ENCODE results near the gene VPS13A.

DNA sequence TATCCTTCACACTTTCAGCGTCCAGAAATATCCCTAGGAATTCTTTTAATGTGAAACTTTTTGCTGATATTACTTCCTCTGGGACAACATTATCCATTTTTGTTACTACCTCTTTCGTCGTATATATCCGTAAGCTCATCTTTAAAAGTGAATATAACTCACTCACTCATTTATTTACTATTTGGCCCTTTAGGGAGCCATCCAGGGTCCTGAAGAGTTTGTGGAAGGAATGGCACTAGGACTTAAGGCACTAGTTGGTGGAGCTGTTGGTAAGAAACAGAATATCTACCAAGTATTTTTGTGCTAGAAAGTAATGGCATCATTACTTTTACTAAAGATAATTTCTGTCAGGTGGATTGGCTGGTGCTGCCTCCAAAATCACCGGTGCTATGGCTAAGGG is 192.7 kb downstream of the VPS13A start:
- TF ChIP-seq, protein P1, sequence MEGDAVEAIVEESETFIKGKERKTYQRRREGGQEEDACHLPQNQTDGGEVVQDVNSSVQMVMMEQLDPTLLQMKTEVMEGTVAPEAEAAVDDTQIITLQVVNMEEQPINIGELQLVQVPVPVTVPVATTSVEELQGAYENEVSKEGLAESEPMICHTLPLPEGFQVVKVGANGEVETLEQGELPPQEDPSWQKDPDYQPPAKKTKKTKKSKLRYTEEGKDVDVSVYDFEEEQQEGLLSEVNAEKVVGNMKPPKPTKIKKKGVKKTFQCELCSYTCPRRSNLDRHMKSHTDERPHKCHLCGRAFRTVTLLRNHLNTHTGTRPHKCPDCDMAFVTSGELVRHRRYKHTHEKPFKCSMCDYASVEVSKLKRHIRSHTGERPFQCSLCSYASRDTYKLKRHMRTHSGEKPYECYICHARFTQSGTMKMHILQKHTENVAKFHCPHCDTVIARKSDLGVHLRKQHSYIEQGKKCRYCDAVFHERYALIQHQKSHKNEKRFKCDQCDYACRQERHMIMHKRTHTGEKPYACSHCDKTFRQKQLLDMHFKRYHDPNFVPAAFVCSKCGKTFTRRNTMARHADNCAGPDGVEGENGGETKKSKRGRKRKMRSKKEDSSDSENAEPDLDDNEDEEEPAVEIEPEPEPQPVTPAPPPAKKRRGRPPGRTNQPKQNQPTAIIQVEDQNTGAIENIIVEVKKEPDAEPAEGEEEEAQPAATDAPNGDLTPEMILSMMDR (IDR thresholded peaks at IDR 0.05) = no peak
- no peak for TF ChIP-seq EP300 (IDR thresholded peaks at IDR 0.05)
